Astrocyte (in vitro differentiated cells and primary cell): ENCODE results near the gene ZFR2. TPM values are rescaled to one million over a fixed set of nuclear protein-coding genes. Genes with fewer than 3 reads are reported as not detected.

Source experiments
- DNase-seq: peaks from one replicate; pipeline ENCODE4 v3.0.0-alpha.2; 2010; ENCODE audit warnings: low read depth
- FAIRE-seq: peaks from 2 replicates; lab custom pipeline; 2011; peaks lifted over from hg19 to GRCh38; lab: Jason Lieb, UNC
- H2AFZ ChIP-seq: 2 replicates; pipeline ENCODE4 v1.6.0; 2012; ENCODE audit warnings: low read depth, low read length, inconsistent platforms
- H3K27ac ChIP-seq: 2 replicates; pipeline ENCODE4 v1.5.1; 2011; ENCODE audit warnings: low read depth, low read length, inconsistent platforms
- H3K27me3 ChIP-seq: 2 replicates; pipeline ENCODE4 v1.6.0; 2011; ENCODE audit warnings: low read length, inconsistent platforms; ENCODE audit not compliant: insufficient read depth
- H3K36me3 ChIP-seq: 2 replicates; pipeline ENCODE4 v1.5.1; 2011; ENCODE audit warnings: low read length, inconsistent platforms; ENCODE audit not compliant: insufficient read depth
- H3K4me1 ChIP-seq: 2 replicates; pipeline ENCODE4 v1.5.1; 2011; ENCODE audit warnings: low read length, inconsistent platforms; ENCODE audit not compliant: insufficient read depth
- H3K4me2 ChIP-seq: 2 replicates; pipeline ENCODE4 v1.6.0; 2012; ENCODE audit warnings: low read length, inconsistent platforms
- H3K4me3 ChIP-seq: 2 replicates; pipeline ENCODE4 v1.5.1; 2011; ENCODE audit warnings: low read depth, mild to moderate bottlenecking, low read length, inconsistent platforms; ENCODE audit not compliant: insufficient read depth
- H3K79me2 ChIP-seq: 2 replicates; pipeline ENCODE4 v1.6.0; 2012; ENCODE audit warnings: mild to moderate bottlenecking, low read length, inconsistent platforms; ENCODE audit not compliant: insufficient read depth
- H3K9ac ChIP-seq: 2 replicates; pipeline ENCODE4 v1.6.0; 2012; ENCODE audit warnings: mild to moderate bottlenecking, low read length, inconsistent platforms
- H3K9me3 ChIP-seq: 2 replicates; pipeline ENCODE4 v1.5.1; 2012; ENCODE audit warnings: low read depth, mild to moderate bottlenecking, low read length, inconsistent platforms; ENCODE audit not compliant: insufficient read depth
- H4K20me1 ChIP-seq: 2 replicates; pipeline ENCODE4 v1.6.0; 2012; ENCODE audit warnings: low read length, inconsistent platforms; ENCODE audit not compliant: insufficient read depth
- H3K27ac Mint-ChIP-seq: one replicate; pipeline ENCODE4 v1.8.0; 2021; ENCODE audit warnings: mild to moderate bottlenecking, mixed read lengths; ENCODE audit not compliant: unreplicated experiment
- H3K27me3 Mint-ChIP-seq: one replicate; pipeline ENCODE4 v1.8.0; 2021; ENCODE audit warnings: low read depth, mixed read lengths; ENCODE audit not compliant: unreplicated experiment
- H3K36me3 Mint-ChIP-seq: one replicate; pipeline ENCODE4 v1.8.0; 2021; ENCODE audit warnings: low read depth, mixed read lengths; ENCODE audit not compliant: unreplicated experiment
- H3K4me1 Mint-ChIP-seq: one replicate; pipeline ENCODE4 v1.8.0; 2021; ENCODE audit warnings: low read depth, mixed read lengths; ENCODE audit not compliant: unreplicated experiment
- H3K4me3 Mint-ChIP-seq: one replicate; pipeline ENCODE4 v1.8.0; 2021; ENCODE audit warnings: mild to moderate bottlenecking, moderate library complexity, mixed read lengths; ENCODE audit not compliant: unreplicated experiment
- H3K9me3 Mint-ChIP-seq: one replicate; pipeline ENCODE4 v1.8.0; 2021; ENCODE audit warnings: mild to moderate bottlenecking, mixed read lengths; ENCODE audit not compliant: unreplicated experiment
- CTCF ChIP-seq: IDR thresholded peaks from 2 replicates; pipeline ENCODE4 v1.5.1; 2011; ENCODE audit warnings: low read depth, mild to moderate bottlenecking, inconsistent platforms, low read length, moderate library complexity; ENCODE audit not compliant: insufficient read depth
- EZH2 ChIP-seq: IDR thresholded peaks from 2 replicates; pipeline ENCODE4 v1.6.1; 2012; ENCODE audit warnings: mild to moderate bottlenecking, low read length, inconsistent platforms; ENCODE audit not compliant: insufficient read depth
- total RNA-seq: library from RNA; stranded (reverse); gene quantifications from 2 replicates; pipeline ENCODE4 v1.2.1, GENCODE V29; 2021

Gene ZFR2
- total RNA-seq, 1 donor from 2014 or later, result 2.0 TPM

- H3K4me3 ChIP-seq, result no peak overlapping the region
- Mint-ChIP-seq H3K4me3 (no peak overlapping the region), H3K4me1 (no peaks in the 10 kb centered on the region)
These were observed 83.3 kb downstream of the ZFR2 start for GRCh38 chr19:3785451-3785937.

GRCh38 chr19:3784607-3785450 is 84.0 kb downstream of the ZFR2 start:
- Mint-ChIP-seq H3K27me3 (peaks cover 20% of the 10 kb centered on the region), H3K4me3 (peak overlapping the region; percentile 47), H3K4me1 (no peaks in the 10 kb centered on the region), H3K9me3 (peaks cover 22% of the 10 kb centered on the region), H3K36me3 (peaks cover 9% of the 10 kb centered on the region), H3K27ac (no peak overlapping the region)
- H3K36me3 ChIP-seq, result no peaks in the 10 kb centered on the region
- H3K27ac ChIP-seq, result no peak overlapping the region
- no peaks in the 10 kb centered on the region for H4K20me1 ChIP-seq
- TF ChIP-seq CTCF, result no peak
- peaks cover 22% of the 10 kb centered on the region for H3K9me3 ChIP-seq
- FAIRE-seq (no peak), DNase-seq (no peak)
- H3K4me2 ChIP-seq, result no peak overlapping the region
- H3K27me3 ChIP-seq, result peaks cover 7% of the 10 kb centered on the region
- no peak overlapping the region for H3K9ac ChIP-seq
- no peaks in the 10 kb centered on the region for H3K79me2 ChIP-seq
- no peak overlapping the region for H2AFZ ChIP-seq
- no peaks in the 10 kb centered on the region for H3K4me1 ChIP-seq
- no peak overlapping the region for H3K4me3 ChIP-seq

More at GRCh38 chr19:3785451-3785937, 83.3 kb downstream of the ZFR2 start:
- peak overlapping the region; percentile 11 for H3K4me2 ChIP-seq
- TF ChIP-seq CTCF (no peak), EZH2 (no peak)
- Mint-ChIP-seq H3K9me3 (peaks cover 28% of the 10 kb centered on the region), H3K27ac (no peak overlapping the region), H3K36me3 (peaks cover 9% of the 10 kb centered on the region), H3K27me3 (peaks cover 26% of the 10 kb centered on the region)
- peaks cover 10% of the 10 kb centered on the region for H3K27me3 ChIP-seq
- H3K79me2 ChIP-seq, result no peaks in the 10 kb centered on the region
- H4K20me1 ChIP-seq, result no peaks in the 10 kb centered on the region
- H3K9me3 ChIP-seq, result peaks cover 25% of the 10 kb centered on the region
- no peak overlapping the region for H3K27ac ChIP-seq
- H2AFZ ChIP-seq, result no peak overlapping the region
- H3K4me1 ChIP-seq, result no peaks in the 10 kb centered on the region
- DNase-seq (no peak), FAIRE-seq (no peak)
- no peaks in the 10 kb centered on the region for H3K36me3 ChIP-seq
- H3K9ac ChIP-seq, result no peak overlapping the region
